Measurements from ENCODE around the gene GPR42.

Gene GPR42

GRCh38 chr19:35410487-35410886 lies 39.6 kb downstream of the GPR42 start:
- no peak overlapping the region for H3K4me3 ChIP-seq (ENCODE audit: low read length)
- DNase-seq (ENCODE audit: low read depth, low spot score): no peak

GRCh38 chr19:35414442-35414841 lies 43.6 kb downstream of the GPR42 start:
- DNase-seq (ENCODE audit: low read depth, low spot score): no peak
- no peak overlapping the region for H3K4me3 ChIP-seq (ENCODE audit: low read length)

- H3K4me3 ChIP-seq (ENCODE audit: low read length): no peak overlapping the region
- no peak for DNase-seq (ENCODE audit: low read depth, low spot score)
These were observed 45.5 kb downstream of the GPR42 start for GRCh38 chr19:35416331-35416730.

GRCh38 chr19:35417278-35417677 lies 46.4 kb downstream of the GPR42 start:
- no peak for DNase-seq (ENCODE audit: low read depth, low spot score)
- no peak overlapping the region for H3K4me3 ChIP-seq (ENCODE audit: low read length)

GRCh38 chr19:35417713-35418534 lies 47.1 kb downstream of the GPR42 start:
- DNase-seq (ENCODE audit: low read depth, low spot score): no peak
- no peak overlapping the region for H3K4me3 ChIP-seq (ENCODE audit: low read length)

GRCh38 chr19:35419046-35419445 lies 48.2 kb downstream of the GPR42 start:
- H3K4me3 ChIP-seq (ENCODE audit: low read length): no peak overlapping the region
- DNase-seq (ENCODE audit: low read depth, low spot score): no peak

- H3K4me3 ChIP-seq (ENCODE audit: low read length): no peak overlapping the region
- DNase-seq (ENCODE audit: low read depth, low spot score): no peak
These were observed 48.9 kb downstream of the GPR42 start for GRCh38 chr19:35419805-35420204.

- DNase-seq (ENCODE audit: low read depth, low spot score): no peak
- no peak overlapping the region for H3K4me3 ChIP-seq (ENCODE audit: low read length)
These were observed 50.5 kb downstream of the GPR42 start for GRCh38 chr19:35421362-35421761.

Measured in Jurkat, Clone E6-1 (cell line).